Osteoblast (primary cell): ENCODE data around the gene TMEM97. TPM values are rescaled to one million over a fixed set of nuclear protein-coding genes. Genes with fewer than 3 reads are reported as not detected.

Experiments
- DNase-seq: peaks from one replicate; pipeline ENCODE4 v3.0.0; 2011; ENCODE audit warnings: low spot score, mixed read lengths; ENCODE audit not compliant: insufficient read length; ENCODE audit errors: missing footprints
- H2AFZ ChIP-seq: 2 replicates; pipeline ENCODE4 v1.6.0; 2011; ENCODE audit warnings: mild to moderate bottlenecking, low read length
- H3K27ac ChIP-seq: 2 replicates; pipeline ENCODE4 v1.5.1; 2011; ENCODE audit warnings: mild to moderate bottlenecking, low read depth, low read length, moderate library complexity
- H3K27me3 ChIP-seq: 2 replicates; pipeline ENCODE4 v1.6.0; 2012; ENCODE audit warnings: mild to moderate bottlenecking, control low read depth, inconsistent platforms, low read length, moderate library complexity; ENCODE audit not compliant: insufficient read depth
- H3K36me3 ChIP-seq: 2 replicates; pipeline ENCODE4 v1.5.1; 2011; ENCODE audit warnings: mild to moderate bottlenecking, low read length, control low read depth, moderate library complexity; ENCODE audit not compliant: insufficient read depth
- H3K4me1 ChIP-seq: 2 replicates; pipeline ENCODE4 v1.5.1; 2011; ENCODE audit warnings: mild to moderate bottlenecking, low read length, control low read depth, moderate library complexity; ENCODE audit not compliant: insufficient read depth
- H3K4me2 ChIP-seq: 2 replicates; pipeline ENCODE4 v1.6.0; 2011; ENCODE audit warnings: mild to moderate bottlenecking, low read length; ENCODE audit not compliant: insufficient read depth
- H3K4me3 ChIP-seq: fragments of 200-600 bp; sonication (generic); 3 replicates; pipeline ENCODE4 v1.5.1; 2012; ENCODE audit warnings: mild to moderate bottlenecking, low read length, inconsistent platforms; ENCODE audit not compliant: insufficient read depth
- H3K79me2 ChIP-seq: 2 replicates; pipeline ENCODE4 v1.6.0; 2012; ENCODE audit warnings: mild to moderate bottlenecking, low read length, control low read depth, inconsistent platforms; ENCODE audit not compliant: insufficient read depth
- H3K9me3 ChIP-seq: 2 replicates; pipeline ENCODE4 v1.5.1; 2011; ENCODE audit warnings: low read depth, low read length, control low read depth
- H4K20me1 ChIP-seq: 2 replicates; pipeline ENCODE4 v1.6.0; 2012; ENCODE audit warnings: mild to moderate bottlenecking, low read length, control low read depth; ENCODE audit not compliant: insufficient read depth
- total RNA-seq: library from RNA; depleted of rRNA; stranded (reverse); fragments of >200 nt; gene quantifications from 2 replicates; pipeline ENCODE4 v1.2.3, GENCODE V29; 2012
- TF ChIP-seq, protein P1 (sequence below): IDR thresholded peaks from 2 replicates; pipeline ENCODE4 v1.5.1; 2011; ENCODE audit warnings: mild to moderate bottlenecking, low read depth, low read length, moderate library complexity; ENCODE audit errors: extremely low read depth

The TMEM97 gene
- total RNA-seq, 1 donor = 20.6 TPM

DNA sequence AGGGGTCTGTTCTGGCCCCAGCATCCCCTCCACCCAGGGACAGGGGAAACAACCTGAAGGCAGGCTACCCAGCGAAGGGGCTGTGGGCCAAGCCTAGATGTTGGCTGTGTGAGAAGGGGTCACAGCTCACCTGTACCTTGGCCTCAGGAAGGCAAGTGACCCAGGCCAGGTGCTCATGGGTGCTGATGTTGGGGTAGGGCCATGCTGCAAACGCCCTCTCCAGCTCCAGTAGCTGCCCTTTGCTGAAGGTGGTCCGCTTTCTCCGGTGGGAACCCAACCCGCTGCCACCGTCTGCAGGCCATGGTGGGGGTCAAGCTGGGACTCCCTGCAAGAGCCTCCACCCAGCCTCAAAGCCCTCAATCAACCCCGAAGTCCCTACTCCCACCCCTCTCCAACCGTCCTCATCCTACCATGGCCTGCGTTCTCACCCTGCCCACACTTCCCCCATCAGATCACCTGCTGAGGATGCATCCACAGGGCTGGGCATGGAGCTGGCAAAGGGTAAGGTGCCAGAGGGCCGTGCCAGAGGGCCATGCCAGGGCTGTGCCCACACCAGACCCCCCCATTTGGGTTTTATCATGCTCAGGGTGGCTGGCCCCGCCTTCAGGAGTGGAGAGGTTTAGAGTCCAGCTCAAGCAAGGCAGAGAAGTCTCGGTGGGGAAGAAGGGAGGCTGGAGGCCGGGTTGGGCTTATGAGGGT is 45.8 kb downstream of the TMEM97 start, which contains the start of gene SEBOX:
SEBOX (minus strand) TSS at position 535 of the 699 bp plus-strand sequence; CDS start at position 487, 48 bp downstream.
- no peaks in the 10 kb centered on the region for H3K79me2 ChIP-seq
- H3K27me3 ChIP-seq = no peaks in the 10 kb centered on the region
- DNase-seq = peak; percentile 58
- TF ChIP-seq, protein P1, sequence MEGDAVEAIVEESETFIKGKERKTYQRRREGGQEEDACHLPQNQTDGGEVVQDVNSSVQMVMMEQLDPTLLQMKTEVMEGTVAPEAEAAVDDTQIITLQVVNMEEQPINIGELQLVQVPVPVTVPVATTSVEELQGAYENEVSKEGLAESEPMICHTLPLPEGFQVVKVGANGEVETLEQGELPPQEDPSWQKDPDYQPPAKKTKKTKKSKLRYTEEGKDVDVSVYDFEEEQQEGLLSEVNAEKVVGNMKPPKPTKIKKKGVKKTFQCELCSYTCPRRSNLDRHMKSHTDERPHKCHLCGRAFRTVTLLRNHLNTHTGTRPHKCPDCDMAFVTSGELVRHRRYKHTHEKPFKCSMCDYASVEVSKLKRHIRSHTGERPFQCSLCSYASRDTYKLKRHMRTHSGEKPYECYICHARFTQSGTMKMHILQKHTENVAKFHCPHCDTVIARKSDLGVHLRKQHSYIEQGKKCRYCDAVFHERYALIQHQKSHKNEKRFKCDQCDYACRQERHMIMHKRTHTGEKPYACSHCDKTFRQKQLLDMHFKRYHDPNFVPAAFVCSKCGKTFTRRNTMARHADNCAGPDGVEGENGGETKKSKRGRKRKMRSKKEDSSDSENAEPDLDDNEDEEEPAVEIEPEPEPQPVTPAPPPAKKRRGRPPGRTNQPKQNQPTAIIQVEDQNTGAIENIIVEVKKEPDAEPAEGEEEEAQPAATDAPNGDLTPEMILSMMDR = no peak
- H3K4me2 ChIP-seq = no peak within 1 kb of the TSS
- no peaks in the 10 kb centered on the region for H4K20me1 ChIP-seq
- H3K27ac ChIP-seq = no peak within 1 kb of the TSS
- H3K9me3 ChIP-seq = no peaks in the 10 kb centered on the region
- no peak within 1 kb of the TSS for H3K4me3 ChIP-seq
- H2AFZ ChIP-seq = no peak within 1 kb of the TSS
- H3K36me3 ChIP-seq = peaks cover 36% of the 10 kb centered on the region
- H3K4me1 ChIP-seq = no peaks in the 10 kb centered on the region

DNA sequence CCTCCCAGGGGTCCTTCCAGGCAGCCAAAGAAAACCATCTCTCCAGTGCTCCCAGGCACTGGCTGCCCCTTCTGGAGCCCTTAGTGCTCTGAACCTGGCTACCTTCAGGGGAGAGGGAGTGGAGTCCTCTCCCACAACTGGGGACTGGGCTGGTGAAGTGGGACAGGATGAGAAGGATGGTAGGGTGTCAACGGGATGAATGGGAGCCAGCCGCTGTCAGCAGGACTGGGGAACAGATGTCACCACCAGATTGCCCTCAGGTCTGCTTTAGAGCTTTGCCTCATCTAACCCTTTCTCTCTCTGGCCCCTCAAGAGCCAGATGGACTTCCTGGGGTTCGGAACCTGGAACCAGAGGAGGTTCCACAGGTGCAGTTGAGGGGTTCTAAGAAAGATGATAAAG is 46.5 kb downstream of the TMEM97 start:
- H4K20me1 ChIP-seq = peaks cover under 1% of the 10 kb centered on the region
- peak; percentile 56 for DNase-seq
- H3K79me2 ChIP-seq = no peaks in the 10 kb centered on the region
- no peak overlapping the region for H3K4me2 ChIP-seq
- H3K27me3 ChIP-seq = no peaks in the 10 kb centered on the region
- no peak overlapping the region for H3K4me3 ChIP-seq
- TF ChIP-seq, protein P1 = no peak
- no peak overlapping the region for H2AFZ ChIP-seq
- H3K36me3 ChIP-seq = peaks cover 29% of the 10 kb centered on the region
- H3K27ac ChIP-seq = no peak overlapping the region
- H3K4me1 ChIP-seq = peaks cover 6% of the 10 kb centered on the region
- H3K9me3 ChIP-seq = no peaks in the 10 kb centered on the region

GRCh38 chr17:28366605-28367004 is 47.6 kb downstream of the TMEM97 start:
- Histone ChIP-seq H3K36me3 (peaks cover 18% of the 10 kb centered on the region), H3K4me1 (peaks cover 7% of the 10 kb centered on the region), H3K27me3 (no peaks in the 10 kb centered on the region), H3K4me3 (no peak overlapping the region), H2AFZ (no peak overlapping the region), H4K20me1 (peaks cover 4% of the 10 kb centered on the region), H3K27ac (no peak overlapping the region), H3K4me2 (no peak overlapping the region), H3K79me2 (no peaks in the 10 kb centered on the region), H3K9me3 (no peaks in the 10 kb centered on the region)
- DNase-seq = peak; percentile 68
- TF ChIP-seq, protein P1 = no peak

DNA sequence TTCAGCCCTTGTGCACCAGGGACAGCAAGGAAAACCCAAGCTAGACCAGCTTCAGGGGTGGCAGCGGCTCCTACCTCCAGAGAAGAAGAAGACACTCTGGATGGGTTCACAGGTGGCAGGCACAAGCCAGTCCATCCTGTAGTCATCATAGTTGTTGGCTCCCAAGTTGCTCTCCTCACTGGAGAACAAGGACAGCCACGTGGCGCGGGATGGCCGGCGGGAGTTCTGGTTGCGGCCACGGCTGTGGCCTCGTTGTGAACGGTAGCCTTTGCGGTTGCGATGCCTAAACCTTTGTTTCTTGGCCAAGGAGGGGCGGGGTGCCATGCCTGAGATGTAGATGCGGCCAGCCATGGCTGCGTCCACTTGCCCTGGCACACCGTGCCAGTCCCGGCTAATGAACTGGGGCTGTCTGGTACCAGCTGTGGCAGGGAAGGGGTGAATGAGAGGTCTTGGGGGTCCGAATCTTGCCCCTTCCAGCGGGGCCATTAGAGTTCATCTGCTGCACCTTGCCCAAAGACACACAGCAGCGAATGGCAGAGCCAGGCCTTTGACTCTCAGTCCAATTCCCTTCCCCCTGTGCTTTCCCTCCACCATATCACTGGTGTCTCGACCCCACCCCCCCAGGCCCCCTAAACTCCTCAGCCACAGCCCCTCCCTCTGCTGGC is 48.8 kb downstream of the TMEM97 start:
- H3K27ac ChIP-seq = no peak overlapping the region
- H3K36me3 ChIP-seq = peaks cover 8% of the 10 kb centered on the region
- no peak overlapping the region for H3K4me2 ChIP-seq
- peak; percentile 59 for DNase-seq
- H3K9me3 ChIP-seq = no peaks in the 10 kb centered on the region
- peaks cover 7% of the 10 kb centered on the region for H3K27me3 ChIP-seq
- TF ChIP-seq, protein P1 = no peak
- H3K4me1 ChIP-seq = peaks cover 7% of the 10 kb centered on the region
- peaks cover 5% of the 10 kb centered on the region for H4K20me1 ChIP-seq
- H2AFZ ChIP-seq = no peak overlapping the region
- H3K79me2 ChIP-seq = no peaks in the 10 kb centered on the region
- H3K4me3 ChIP-seq = no peak overlapping the region
